Stimulated activated CD8-positive, alpha-beta memory T cell treated with anti-CD3 and anti-CD28 coated beads, Interleukin-7, amount 100 ng/mL, for 1 hour (primary cell): ENCODE measurements around the gene LPAR2.
A peak's percentile ranks its signal among the peaks of the same experiment; 100 is the strongest.

Experiments
- DNase-seq, 2 donors: peaks; one replicate each; pipeline ENCODE4 v3.0.0-alpha.2; 2020; ENCODE audit warnings: low read depth in 2 of 2

Gene LPAR2

DNA sequence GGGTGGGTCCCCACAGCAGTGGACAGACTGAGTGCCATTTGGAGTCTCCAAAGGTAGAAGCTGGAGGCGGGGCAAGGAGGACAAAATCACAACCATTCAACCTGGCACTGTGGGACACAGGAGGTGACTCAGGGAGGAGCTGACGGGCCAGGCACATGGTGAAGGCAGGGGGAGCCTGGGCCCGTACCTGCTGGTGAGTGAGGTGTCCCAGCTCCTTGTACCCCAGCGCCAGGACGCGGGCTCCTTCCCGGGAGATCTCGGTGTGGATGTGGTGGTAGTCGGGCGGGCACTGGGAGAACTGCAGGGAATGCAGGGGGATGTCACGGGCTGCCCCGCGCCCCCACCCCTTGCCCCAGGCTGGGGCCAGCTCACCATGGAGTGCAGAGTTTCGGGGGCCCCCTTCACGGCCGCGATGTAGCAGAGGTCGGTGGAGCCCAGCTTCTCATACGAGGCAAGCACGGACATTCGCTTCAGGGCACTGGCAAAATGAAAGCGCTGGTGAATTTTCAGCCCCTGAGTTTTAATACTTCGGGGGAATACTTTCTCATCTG, 25.7 kb upstream of the LPAR2 start:
- DNase-seq = no peak

GRCh38 chr19:19652482-19653295, 24.7 kb upstream of the LPAR2 start:
- DNase-seq = no peak

GRCh38 chr19:19651076-19651475, 23.1 kb upstream of the LPAR2 start:
- DNase-seq = no peak

DNA sequence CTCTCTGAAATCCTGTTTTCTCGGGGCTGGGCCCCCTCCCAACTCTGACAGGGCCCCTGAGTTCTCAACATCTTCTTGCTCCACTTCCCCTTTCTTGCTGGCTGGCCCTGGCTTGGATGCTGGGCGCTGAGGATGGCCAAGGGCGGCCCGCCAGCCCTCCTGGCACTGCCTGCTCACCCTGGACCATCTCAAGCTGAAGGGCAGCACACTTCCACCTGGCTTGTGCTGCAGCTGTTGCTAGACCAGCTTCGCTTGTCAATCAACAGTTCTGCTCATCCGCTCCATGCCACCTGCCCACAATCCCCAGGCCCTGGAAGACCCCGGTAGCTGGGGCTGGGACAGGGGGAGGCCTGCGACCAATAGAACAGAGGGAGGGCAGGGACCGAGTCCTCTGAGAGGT, 22.3 kb upstream of the LPAR2 start:
- DNase-seq = no peak

DNA sequence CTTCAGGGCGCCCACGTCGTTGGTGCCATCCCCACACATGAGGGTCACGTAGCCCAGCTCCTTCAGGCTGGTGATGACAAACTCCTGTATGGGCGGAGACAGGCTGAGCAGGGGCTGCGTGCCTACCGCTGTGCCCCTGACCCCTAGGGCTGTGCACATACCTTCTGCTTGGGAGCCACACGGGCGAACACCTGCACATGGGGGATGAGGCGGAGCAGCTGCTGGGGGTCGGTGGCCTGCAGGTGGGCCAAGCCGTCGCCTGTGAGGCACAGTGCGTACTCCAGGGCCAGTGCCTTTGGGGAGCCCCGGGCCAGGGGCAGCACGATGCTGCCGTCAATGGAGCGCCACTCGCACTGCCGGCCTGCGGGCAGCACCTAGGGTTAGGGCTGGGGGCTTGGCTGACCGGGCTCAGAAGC, 21.6 kb upstream of the LPAR2 start:
- no peak for DNase-seq

GRCh38 chr19:19649155-19649554, 21.1 kb upstream of the LPAR2 start:
- no peak for DNase-seq

GRCh38 chr19:19647037-19647835, 19.2 kb upstream of the LPAR2 start:
- no peak for DNase-seq

DNA sequence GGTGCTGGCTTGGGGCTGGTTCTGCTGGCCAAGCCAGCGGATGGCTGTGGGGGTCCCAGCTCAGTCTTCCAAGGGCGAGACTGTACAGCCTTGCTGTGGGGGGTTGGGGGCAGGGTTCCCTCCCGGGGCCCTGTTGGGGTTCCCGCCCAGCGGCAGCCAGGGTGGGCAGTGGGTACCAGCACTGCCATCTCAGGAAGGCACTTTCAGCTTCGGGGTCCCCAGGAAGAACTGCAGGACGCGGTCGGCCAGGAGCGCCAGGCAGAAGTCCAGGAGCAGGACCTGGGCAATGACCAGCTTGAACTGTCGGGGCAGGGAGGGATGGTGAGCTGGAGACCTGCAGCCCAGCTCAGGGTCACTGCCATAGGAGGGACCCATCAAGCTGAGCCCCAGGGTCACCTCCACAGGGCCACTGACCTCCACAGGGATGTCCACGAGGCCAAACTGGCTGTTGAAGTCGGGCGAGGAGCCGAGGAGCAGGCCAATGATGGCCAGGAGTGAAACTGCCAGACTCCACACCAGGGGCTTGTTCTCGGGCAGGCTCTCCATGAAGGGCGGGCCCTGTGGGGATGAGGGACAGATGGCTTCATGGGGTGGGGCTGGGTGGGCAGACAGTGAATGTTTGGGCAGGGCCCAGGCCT, 17.3 kb upstream of the LPAR2 start:
- DNase-seq = no peak

DNA sequence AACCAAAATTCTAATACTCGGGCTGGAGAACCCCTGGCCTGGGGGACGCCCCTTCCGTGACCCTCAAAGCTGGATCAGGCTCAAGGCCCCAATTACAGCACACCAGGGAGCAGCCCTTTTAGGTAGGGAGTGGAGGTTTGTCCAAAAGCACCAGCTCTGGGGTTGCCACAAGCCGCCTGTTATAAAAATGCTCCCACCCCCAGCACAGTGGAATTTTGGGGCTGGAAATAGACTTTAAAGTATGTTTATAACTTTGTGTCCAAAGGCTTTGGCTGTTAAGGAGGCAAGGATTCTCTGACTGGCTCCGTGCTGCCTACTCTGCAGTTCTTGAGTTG, 16.0 kb upstream of the LPAR2 start:
- no peak for DNase-seq

DNA sequence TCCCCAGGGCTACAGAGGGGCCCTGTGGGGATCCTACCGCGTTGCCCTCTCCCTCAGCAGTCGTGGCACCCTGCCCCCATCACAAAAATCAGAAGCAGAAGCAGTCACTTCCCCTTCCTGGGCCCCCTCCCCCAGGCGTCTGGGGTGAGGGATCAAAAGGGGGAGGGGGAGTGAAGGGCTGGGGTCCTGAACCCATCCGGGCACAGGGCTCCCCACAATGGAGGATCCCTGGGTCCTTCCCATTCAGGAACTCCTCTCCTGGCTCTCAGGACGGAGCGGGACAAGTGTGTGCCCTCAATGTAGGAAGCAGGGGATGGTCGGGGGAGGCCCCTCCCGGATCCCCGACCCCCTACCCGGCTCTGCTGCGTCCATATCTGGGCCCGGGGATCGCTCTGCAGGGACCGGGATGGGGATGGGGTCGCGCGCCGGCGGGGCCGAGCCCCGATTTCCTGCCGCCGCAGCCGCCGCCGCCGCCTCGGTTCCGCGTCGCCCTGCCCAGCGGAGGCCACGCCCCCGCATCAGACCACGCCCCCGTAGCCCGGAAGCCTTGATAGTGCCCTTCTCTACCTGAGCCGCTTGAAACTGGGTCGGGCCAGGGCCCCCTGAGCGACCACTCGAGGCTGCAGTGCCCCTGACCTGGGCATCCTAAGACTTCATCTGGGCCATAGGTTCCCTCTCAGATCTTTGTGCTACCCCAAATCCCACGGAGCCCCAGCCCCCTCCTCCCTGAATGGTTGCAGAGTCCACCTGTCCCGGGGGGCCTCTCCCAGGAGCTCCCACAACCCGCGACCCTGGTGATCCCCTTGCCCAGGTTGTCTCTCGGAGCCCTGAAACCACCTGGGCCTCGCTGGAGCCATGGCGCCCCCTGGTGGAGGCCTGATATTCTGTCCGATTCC, 15.4 kb upstream of the LPAR2 start, which contains the start of gene GMIP:
GMIP (minus strand) TSS at position 500 of the 896 bp plus-strand sequence; CDS start at position 372, 128 bp downstream.
- DNase-seq = peak; percentile 77 to 86

GRCh38 chr19:19642506-19643157, 14.6 kb upstream of the LPAR2 start:
- no peak for DNase-seq

DNA sequence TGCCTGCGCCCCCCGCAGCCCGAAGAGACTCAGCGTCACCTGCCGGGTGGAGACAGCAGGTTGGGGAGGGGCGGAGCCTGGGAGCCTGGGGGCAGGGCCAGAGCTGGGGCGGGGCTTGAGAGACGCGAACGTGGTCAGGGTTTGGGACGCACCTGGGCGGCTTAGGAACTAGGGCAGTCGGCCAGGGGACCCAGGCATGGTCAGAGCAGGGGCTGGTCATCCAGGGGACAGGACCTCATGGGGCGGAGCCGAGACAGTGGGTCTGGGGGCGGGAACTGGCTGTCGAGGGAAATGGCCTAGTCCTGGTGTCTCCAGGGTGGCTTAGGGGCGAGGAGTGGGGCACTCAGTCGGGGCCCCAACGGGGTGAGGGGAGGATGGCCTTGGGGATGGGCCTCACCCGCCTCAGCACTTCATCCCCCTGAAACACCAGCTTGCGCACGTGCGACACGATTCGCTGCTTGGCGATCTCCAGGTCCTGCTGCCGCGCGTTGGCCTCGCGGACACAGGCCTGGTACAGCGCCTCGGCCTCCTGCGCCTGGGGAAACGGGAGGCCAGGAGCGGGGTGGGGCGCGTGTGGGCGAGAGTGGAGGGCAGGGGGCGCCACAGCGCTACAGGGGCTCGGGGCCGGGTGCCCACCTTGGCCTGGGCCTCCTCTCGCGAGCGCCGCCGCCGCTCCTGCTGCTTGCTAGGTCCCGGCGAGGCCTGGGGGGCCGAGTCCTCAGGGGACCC, 9.7 kb upstream of the LPAR2 start:
- DNase-seq = no peak

GRCh38 chr19:19637186-19637522, 9.1 kb upstream of the LPAR2 start:
- DNase-seq = no peak

- DNase-seq = no peak
Observed at GRCh38 chr19:19636573-19637185, 8.7 kb upstream of the LPAR2 start.

DNA sequence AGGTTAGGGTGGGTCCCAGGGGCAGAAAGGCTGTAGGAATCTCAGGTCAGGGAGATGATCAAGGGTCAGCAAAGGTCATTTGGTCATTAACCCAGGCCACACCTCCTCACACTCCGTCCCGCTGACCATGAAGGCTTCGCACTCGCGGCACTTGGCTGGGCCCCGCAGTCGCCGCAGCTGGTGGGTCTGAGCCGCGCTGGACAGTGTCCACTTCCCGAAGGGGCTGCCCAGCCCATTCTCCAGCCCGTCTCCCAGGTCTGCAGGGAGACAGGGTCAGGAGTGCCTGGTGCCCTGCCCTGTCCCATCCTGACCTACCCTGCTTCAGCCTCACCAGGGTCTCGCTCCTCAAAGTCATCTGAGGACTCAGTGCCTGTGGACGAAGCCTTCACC, 7.3 kb upstream of the LPAR2 start:
- no peak for DNase-seq

GRCh38 chr19:19634516-19635312, 6.7 kb upstream of the LPAR2 start:
- no peak for DNase-seq

DNA sequence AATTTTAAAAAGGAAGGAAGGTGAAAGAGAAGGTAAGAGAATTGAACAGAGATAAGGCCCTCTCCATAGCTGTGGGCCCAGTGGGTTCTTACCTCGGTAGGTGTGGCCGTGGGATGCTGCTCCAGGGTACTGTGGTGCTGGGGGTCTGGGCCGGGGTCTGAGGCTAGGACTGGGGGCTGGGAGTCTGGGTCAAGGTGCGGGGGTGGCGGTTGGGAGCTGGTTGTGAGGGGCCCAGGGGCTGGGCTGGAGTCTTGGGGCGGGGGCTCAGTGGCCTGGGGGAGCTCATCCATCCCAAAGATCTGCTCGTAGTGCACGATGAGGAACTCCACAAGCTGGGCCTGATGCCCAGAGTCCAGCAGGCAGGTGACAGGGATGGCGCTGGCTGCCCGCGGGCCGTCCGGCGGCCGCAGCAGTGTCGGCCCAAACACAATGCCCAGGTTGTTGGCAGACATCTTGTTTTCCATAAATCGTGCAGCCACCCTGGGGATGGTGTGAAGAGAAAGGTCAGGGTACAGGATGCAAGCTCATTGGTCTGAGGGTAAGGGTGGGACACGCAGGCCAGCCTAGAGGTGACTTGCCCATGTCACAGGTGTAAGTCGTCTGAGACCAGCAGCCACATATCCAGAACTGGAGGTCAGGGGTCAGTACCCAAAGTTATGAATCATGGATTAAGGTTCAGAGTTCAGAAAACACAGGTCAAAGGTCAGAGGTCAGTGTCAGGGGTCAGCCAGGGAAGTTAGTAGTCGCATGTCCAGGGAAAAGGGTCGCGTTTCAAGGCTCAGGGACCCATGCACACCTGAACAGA, 5.9 kb upstream of the LPAR2 start:
- no peak for DNase-seq

DNA sequence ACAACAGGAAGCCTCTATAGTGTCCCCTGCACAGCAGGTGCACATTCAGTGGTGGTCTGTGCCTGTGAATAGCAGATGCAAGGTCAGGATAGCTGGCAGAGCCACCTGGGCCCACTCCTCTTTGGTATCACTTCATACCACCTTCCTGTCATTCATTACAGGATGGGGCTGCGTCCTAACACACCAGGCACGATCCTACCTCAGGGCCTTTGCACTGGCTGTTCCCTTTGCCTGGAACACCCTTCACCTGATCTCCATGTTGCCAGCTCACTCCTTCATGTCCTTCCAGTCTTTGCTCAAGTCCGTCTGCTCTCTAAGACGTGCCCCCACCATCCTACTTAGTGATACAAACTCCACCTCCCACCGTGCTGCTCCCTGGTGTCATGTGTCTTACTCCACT, 4.6 kb upstream of the LPAR2 start:
- DNase-seq = no peak
